Activated CD4-positive, alpha-beta T cell treated with anti-CD3 and anti-CD28 coated beads for 4 hours (primary cell): Measurements from ENCODE around the gene FBXL5.
A peak's percentile ranks its signal among the peaks of the same experiment; 100 is the strongest.

ENCODE experiments used
- DNase-seq, 2 donors: peaks; one replicate each; pipeline ENCODE4 v3.0.0-alpha.2; 2020

The FBXL5 gene

GRCh38 chr4:15675356-15675755 is 20.2 kb upstream of the FBXL5 start:
- DNase-seq = no peak

GRCh38 chr4:15674926-15675325 is 19.8 kb upstream of the FBXL5 start:
- DNase-seq = no peak

GRCh38 chr4:15674046-15674445 is 18.9 kb upstream of the FBXL5 start:
- no peak for DNase-seq

- DNase-seq = no peak
Measured at GRCh38 chr4:15673337-15673736, 18.2 kb upstream of the FBXL5 start.

GRCh38 chr4:15672101-15672500 is 16.9 kb upstream of the FBXL5 start:
- no peak for DNase-seq

- DNase-seq = no peak
Measured at GRCh38 chr4:15670576-15670975, 15.4 kb upstream of the FBXL5 start.

- no peak for DNase-seq
Measured at GRCh38 chr4:15668566-15669435, 13.6 kb upstream of the FBXL5 start.

- DNase-seq = no peak
Measured at GRCh38 chr4:15667006-15667405, 11.8 kb upstream of the FBXL5 start.

GRCh38 chr4:15665753-15666365 is 10.7 kb upstream of the FBXL5 start:
- no peak for DNase-seq

GRCh38 chr4:15659768-15660570 is 4.8 kb upstream of the FBXL5 start:
- no peak for DNase-seq

- no peak for DNase-seq
Measured at GRCh38 chr4:15658781-15659180, 3.6 kb upstream of the FBXL5 start.

GRCh38 chr4:15658136-15658770 is 3.1 kb upstream of the FBXL5 start:
- no peak for DNase-seq

- DNase-seq = no peak
Measured at GRCh38 chr4:15657366-15657765, 2.2 kb upstream of the FBXL5 start.

- no peak for DNase-seq
Measured at GRCh38 chr4:15656038-15656470, 897 bp upstream of the FBXL5 start.

GRCh38 chr4:15654593-15655222 is 449 bp downstream of the FBXL5 start:
- DNase-seq = peak; percentile 30 to 31

GRCh38 chr4:15653864-15654592 is 1.1 kb downstream of the FBXL5 start:
- DNase-seq = no peak

GRCh38 chr4:15653420-15653819 is 1.7 kb downstream of the FBXL5 start:
- no peak for DNase-seq

GRCh38 chr4:15652841-15653240 is 2.3 kb downstream of the FBXL5 start:
- no peak for DNase-seq

GRCh38 chr4:15652191-15652590 is 3.0 kb downstream of the FBXL5 start:
- DNase-seq = no peak

GRCh38 chr4:15651676-15652075 is 3.5 kb downstream of the FBXL5 start:
- DNase-seq = no peak

GRCh38 chr4:15649914-15650545 is 5.1 kb downstream of the FBXL5 start:
- DNase-seq = peak; percentile 45 to 56
